GM18502 (cell line): Measurements from ENCODE around the gene SREBF1.

Source experiments
- ATAC-seq: cut with Tn5 transposase; IDR thresholded peaks from one replicate; pipeline ENCODE4 v1.9.1; 2021; ENCODE audit warnings: mild to moderate bottlenecking; ENCODE audit not compliant: unreplicated experiment, poor library complexity

Gene SREBF1

GRCh38 chr17:17798573-17799255, 38.1 kb downstream of the SREBF1 start:
- no peak for ATAC-seq

GRCh38 chr17:17798010-17798556, 38.7 kb downstream of the SREBF1 start:
- no peak for ATAC-seq

GRCh38 chr17:17797119-17797809, 39.5 kb downstream of the SREBF1 start:
- ATAC-seq: no peak

GRCh38 chr17:17796787-17797061, 40.1 kb downstream of the SREBF1 start:
- no peak for ATAC-seq

GRCh38 chr17:17795946-17796786, 40.6 kb downstream of the SREBF1 start:
- no peak for ATAC-seq

- ATAC-seq: no peak
Measured at GRCh38 chr17:17795296-17795695, 41.5 kb downstream of the SREBF1 start.

- ATAC-seq: no peak
Measured at GRCh38 chr17:17794382-17794781, 42.4 kb downstream of the SREBF1 start.

- no peak for ATAC-seq
Measured at GRCh38 chr17:17793378-17794214, 43.2 kb downstream of the SREBF1 start.

- ATAC-seq: no peak
Measured at GRCh38 chr17:17792551-17793377, 44.0 kb downstream of the SREBF1 start.

- no peak for ATAC-seq
Measured at GRCh38 chr17:17792037-17792550, 44.7 kb downstream of the SREBF1 start.

GRCh38 chr17:17790637-17791464, 45.9 kb downstream of the SREBF1 start:
- ATAC-seq: no peak

GRCh38 chr17:17789828-17790636, 46.8 kb downstream of the SREBF1 start:
- ATAC-seq: no peak

- ATAC-seq: no peak
Measured at GRCh38 chr17:17789410-17789809, 47.4 kb downstream of the SREBF1 start.

GRCh38 chr17:17788967-17789366, 47.8 kb downstream of the SREBF1 start:
- ATAC-seq: no peak

- no peak for ATAC-seq
Measured at GRCh38 chr17:17787568-17787967, 49.2 kb downstream of the SREBF1 start.

GRCh38 chr17:17786998-17787397, 49.8 kb downstream of the SREBF1 start:
- no peak for ATAC-seq

- no peak for ATAC-seq
Measured at GRCh38 chr17:17785407-17785806, 51.4 kb downstream of the SREBF1 start.
